Hematopoietic multipotent progenitor cell treated with erythropoietin and hydrocortisone succinate and interleukin-3 and kit ligand, for 15 days (in vitro differentiated cells): ENCODE results near the gene DIP2C.

Experiments used
- DNase-seq: peaks from one replicate; pipeline ENCODE4 v3.0.0-alpha.2; 2015; ENCODE audit warnings: low spot score

DIP2C gene

DNA sequence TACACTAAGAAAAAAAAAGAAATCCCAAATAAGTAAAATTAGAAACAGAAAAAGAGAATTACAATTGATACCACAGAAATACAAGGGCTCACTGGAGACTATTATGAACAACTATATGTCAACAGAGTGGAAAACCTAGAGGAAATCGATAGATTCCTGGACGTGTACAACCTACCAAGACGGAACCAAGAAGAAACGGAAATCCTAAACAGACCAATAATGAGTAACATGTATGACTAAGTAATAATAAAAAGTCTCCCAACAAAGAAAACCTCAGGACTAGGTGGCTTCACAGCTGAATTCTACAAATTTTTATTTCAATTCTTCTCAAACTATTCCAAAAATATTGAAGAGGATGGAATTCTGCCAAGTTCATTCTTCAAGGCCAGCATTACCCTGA lies 13.9 kb downstream of the DIP2C start:
- DNase-seq, result no peak

- no peak for DNase-seq
These were observed 16.0 kb downstream of the DIP2C start for GRCh38 chr10:673492-673891.

DNA sequence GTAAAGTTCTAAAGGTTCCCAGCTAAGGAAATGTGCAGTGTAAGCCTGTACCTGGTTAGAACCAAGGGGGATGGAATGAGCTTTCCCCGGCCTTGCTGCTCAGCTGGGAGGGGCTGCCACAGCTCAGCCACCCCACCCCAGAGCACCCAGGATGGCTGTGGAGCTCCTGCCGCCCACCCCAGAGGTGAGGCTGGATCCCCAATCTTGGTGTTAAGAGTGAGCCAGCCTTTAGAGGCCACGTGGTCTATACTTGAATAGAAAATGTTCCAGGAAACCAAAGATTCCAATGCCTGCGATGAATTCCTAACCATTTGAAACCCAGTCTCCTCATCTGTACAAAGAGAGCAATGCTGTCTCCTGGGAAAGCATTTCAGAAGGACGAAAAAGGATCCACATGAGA lies 16.5 kb downstream of the DIP2C start:
- DNase-seq, result no peak

GRCh38 chr10:672203-672602 lies 17.3 kb downstream of the DIP2C start:
- no peak for DNase-seq

DNA sequence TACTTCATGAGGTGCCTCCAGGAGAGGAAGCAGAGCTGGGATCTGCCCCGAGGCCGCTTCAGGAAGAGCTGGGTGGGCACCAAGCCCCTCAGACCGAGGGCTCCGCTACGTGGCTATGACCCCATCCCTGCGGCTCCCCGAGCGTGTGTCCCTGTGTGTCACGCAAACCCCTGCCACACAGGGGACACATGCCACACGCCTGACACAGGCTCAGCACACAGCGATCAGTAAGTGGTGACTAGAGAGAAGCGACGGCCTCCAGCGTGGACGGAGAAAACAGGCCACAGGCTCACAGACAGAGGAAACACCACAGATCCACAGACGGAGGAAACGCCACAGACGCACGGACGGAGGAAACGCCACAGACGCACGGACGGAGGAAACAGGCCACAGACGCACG lies 18.5 kb downstream of the DIP2C start:
- no peak for DNase-seq

DNA sequence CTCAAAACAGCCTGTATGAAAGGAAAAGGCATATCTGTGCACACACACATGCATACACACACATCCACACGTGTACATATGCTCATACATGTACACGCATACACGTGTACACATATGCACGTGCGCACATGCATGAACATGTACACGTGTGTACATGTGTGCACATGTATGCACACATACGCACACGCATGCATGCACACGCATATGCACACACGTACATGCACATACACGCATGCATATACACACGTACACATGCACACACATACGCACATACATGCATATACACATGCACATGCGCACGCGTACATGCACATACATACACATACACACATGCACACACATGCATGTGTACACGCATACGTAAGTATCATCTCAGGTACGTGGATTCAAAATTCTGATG lies 19.4 kb downstream of the DIP2C start:
- DNase-seq, result no peak

DNA sequence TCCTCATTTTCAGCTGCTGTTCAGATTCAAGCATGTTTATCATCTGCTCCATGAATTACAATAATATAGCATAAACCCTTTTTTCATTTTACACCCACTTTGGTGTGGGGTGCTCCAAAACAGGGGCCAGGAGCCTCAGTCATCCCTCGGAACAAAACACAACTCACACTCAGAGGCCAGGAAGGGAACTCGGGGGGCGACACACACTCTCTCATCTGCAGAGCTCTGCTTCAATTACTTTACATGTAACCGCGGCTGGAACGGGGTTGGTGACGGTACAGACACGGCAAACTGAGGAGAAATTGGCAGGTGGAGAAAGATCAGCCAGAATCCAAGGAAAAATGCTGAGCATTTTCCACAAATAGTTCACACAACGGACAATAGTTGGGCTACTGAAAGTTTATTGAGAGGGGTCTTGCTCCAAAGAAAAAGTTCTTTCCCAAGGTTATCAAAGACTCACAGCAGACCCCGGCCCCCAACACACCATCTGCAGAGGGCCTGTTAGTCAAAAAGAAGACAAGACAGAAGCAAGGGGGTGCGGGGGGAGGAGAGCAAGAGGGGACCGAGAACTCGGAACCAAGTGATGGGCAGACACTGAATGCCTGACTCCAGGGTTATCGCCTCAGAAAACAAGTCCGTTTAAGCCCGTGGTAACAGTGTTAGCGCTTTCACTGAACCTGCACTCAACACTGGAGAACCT lies 20.5 kb downstream of the DIP2C start:
- no peak for DNase-seq

DNA sequence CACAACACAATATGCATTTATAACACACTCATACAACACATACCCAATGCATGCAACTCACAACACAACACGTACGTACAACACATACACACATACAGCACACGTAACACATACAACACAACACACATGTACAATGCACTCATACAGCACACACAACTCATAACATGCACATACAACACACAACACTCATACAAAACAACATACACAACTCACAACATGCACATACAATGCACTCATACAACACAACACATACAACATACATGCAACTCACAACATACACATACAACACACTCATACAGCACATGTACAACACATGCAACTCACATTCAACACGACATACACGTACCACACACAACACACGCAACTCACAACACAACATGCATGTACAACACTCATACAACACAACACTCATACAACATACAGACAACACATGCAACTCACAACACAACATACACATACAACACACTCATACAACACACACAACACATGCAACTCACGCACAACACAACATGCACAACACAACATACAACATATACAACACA lies 21.8 kb downstream of the DIP2C start:
- no peak for DNase-seq

DNA sequence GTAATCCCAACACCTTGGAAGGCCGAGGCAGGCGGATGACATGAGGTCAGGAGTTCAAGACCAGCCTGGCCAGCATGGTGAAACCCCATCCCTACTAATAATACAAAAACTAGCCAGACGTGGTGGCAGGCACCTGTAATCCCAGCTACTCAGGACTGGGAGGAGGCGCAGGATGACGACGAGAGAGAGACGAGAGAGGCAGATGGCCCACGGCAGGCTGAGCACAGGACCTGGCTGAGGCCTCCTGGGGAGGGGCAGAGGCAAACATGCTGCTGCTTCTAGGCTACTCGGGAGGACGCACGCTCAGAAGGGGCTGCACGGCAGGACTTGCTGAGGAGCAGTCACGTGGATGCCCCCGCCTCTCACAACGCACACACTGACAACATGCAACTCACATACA lies 22.4 kb downstream of the DIP2C start:
- no peak for DNase-seq

DNA sequence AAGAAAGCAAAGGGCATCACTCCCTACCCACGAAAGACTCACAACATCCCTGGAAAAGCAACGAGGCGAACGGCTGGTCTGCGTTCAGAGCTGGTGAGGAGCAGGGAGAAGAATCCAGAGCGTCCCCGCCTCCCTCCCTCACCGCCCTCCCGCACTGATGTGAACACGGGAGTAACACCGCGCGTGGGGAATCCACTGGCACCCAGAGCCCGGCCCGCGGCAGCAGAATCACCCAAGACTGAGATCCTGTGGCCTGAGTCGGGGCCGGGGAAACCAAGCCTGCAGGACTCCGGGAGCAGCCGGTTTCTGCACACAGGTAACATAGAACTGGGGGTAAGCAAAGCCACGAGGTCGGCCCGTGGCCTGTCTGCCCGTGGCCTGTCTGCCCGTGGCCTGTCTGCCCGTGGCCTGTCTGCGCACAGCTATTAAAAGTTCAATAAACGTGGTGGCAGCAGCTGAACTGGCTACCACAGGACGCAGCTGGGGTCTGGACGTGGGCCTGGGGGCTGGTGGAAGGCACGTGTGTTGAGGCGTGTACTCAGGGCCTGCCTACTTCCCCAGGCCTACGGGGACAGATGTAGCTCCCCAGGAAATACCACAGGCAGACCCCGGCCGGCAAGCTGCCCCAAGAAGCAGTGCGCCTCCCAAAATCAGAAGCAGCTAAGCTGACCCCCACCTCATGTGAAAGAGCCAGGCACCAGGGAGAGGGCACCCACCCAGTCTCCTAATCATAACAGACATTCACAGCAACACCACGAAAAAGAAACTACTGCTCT lies 23.0 kb downstream of the DIP2C start:
- DNase-seq, result no peak

- no peak for DNase-seq
These were observed 23.8 kb downstream of the DIP2C start for GRCh38 chr10:665579-666091.

DNA sequence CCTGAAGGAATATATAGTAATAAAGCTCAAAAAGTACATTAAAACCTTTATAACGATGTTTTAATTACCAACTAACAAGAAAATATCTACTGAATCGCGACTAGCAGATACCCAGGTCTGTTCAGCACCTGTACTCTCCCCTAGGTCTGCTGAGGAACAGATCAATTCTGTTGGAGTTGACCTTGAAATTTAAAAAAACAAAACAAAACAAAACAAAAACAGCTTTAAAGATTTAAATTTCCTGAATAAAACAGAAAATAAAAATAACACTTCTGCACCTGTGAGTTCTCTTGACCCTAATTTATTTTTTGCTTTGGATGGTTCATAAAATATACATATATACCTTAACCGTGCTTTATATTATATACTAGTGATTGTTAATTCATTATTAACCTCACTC lies 24.6 kb downstream of the DIP2C start:
- DNase-seq, result no peak

GRCh38 chr10:664301-664700 lies 25.2 kb downstream of the DIP2C start:
- no peak for DNase-seq

- DNase-seq, result no peak
These were observed 25.6 kb downstream of the DIP2C start for GRCh38 chr10:663831-664251.

DNA sequence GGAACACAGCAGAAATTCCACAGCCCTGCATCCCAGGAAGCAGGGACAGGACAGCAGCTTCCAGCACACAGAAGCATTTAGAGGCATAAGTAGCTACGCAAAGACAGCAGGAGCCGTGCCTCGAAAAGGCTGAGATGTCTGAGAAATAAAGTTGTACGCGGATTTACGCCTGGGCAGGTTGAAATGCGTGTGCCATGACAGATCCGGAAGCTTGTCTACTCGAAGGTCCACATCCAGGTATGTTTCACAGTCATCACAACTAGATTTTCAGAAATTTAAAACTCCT lies 26.1 kb downstream of the DIP2C start:
- DNase-seq, result no peak

DNA sequence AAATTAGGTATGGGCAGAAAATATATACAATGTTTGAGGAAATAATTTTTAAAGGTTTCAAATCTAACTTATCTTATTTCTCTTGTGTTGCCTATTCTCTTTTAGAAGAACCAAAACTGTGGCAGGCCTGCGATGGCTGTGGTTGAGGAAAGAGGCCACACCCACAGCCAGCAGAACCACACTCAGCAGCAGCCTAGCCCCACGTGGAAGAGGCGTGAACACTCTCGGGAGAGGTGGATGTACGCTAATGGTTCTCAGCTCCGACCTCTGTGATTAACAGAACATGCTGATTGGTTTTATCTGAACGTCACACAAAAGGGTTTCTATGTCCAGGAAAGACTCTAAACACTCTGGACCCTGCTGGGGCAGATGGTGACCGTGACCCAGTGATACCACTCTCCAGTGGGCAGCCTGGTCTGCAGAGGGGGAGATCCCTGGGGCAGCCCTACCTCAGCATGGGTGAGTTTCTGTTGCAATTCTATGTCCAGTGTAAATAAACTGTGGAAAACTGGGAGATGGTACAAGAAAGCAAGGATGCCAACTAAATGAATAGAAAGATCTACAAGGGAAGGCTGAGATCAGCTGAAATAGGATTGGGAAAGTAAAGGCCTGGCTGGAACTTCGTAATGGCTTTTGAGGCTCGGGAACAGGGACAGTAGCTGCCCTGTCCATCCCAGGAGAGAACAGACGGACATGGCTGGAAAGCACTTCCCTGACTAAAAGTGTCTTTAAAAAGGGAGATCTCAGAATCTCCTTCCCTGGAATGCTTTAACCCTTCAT lies 26.6 kb downstream of the DIP2C start:
- DNase-seq, result no peak

- no peak for DNase-seq
These were observed 27.3 kb downstream of the DIP2C start for GRCh38 chr10:662223-662605.

- no peak for DNase-seq
These were observed 27.8 kb downstream of the DIP2C start for GRCh38 chr10:661597-662222.

DNA sequence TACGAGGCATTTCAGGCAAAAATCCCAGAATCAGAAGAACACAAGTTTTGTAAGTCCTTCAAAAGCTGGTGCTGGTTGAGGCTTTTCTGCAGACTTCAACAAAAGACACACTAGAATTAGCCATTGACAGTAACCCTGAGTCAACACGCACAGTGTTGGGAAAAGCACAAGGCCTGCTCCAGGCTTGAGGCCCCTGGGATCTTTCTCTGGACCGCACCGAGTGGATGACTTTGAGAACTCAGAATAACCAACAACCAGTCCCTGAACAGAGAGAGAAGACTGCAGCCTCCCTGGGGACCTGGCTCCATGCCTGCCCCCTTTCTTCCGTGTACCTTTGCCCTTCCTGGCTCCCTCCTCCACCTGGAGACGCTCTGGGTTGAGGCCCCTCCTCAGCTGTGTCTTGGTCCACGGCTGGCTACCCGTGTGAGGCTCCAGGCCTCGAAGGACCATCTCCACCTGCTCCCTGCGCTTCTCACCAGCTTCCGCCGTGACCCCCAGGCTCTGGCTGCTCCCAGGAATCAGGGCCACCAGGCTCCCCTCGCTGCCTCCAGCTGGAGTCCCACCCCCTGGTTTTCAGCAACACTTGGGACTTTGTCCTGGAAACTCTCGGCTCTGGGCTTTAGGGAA lies 28.4 kb downstream of the DIP2C start:
- no peak for DNase-seq

GRCh38 chr10:660413-660969 lies 29.0 kb downstream of the DIP2C start:
- no peak for DNase-seq

- DNase-seq, result no peak
These were observed 29.8 kb downstream of the DIP2C start for GRCh38 chr10:659688-660141.
